IMR-90 (cell line): ENCODE results near the gene DVL2. TPM values are rescaled to one million over a fixed set of nuclear protein-coding genes. Genes with fewer than 3 reads are reported as not detected.

ENCODE experiments used
- ATAC-seq: fragments of 200-7000 bp; cut with Tn5 transposase; 2 replicates; pipeline ENCODE4 v1.9.1; 2020; ENCODE audit warnings: low read depth, mild to moderate bottlenecking, moderate library complexity
- BruUV-seq: library from RNA; stranded (reverse); fragments of 400-500 nt; replicated peaks from 2 replicates; lab custom pipeline; 2021; lab: Mats Ljungman, UMichigan
- CTCF ChIA-PET: fragments of 300-600 bp; formaldehyde crosslinking; extraction: SDS; loops from one replicate; lab custom pipeline; 2021; ENCODE audit warnings: antibody characterized with exemption; lab: Yijun Ruan, JAX
- POLR2A ChIA-PET: fragments of 300-600 bp; sonication (Branson Sonifier 250); formaldehyde crosslinking; loops from one replicate; lab custom pipeline; 2022; ENCODE audit warnings: antibody characterized with exemption; ENCODE audit not compliant: unreplicated experiment; lab: Charles Lee
- DNase-seq: peaks from one replicate; pipeline ENCODE4 v3.0.0; 2013
- H2AFZ ChIP-seq: replicated peaks from 2 replicates; pipeline ENCODE3; 2013; ENCODE audit warnings: low read length, mild to moderate bottlenecking; ENCODE audit not compliant: poor library complexity
- H2AK5ac ChIP-seq: 2 replicates; pipeline ENCODE4 v1.6.1; 2013; ENCODE audit warnings: low read depth, low read length, inconsistent platforms
- H2AK9ac ChIP-seq: replicated peaks from 2 replicates; pipeline ENCODE3; 2013; ENCODE audit warnings: mild to moderate bottlenecking, low read depth, low read length, moderate library complexity; ENCODE audit not compliant: poor library complexity
- H2BK120ac ChIP-seq: 2 replicates; pipeline ENCODE4 v1.6.1; 2013; ENCODE audit warnings: low read depth, low read length, inconsistent platforms
- H2BK15ac ChIP-seq: 3 replicates; pipeline ENCODE4 v1.6.1; 2013; ENCODE audit warnings: low read depth, low read length, inconsistent platforms
- H2BK20ac ChIP-seq: 2 replicates; pipeline ENCODE4 v1.6.1; 2013; ENCODE audit warnings: low read depth, mild to moderate bottlenecking, inconsistent platforms, low read length, moderate library complexity
- H2BK5ac ChIP-seq: 2 replicates; pipeline ENCODE4 v1.6.1; 2013; ENCODE audit warnings: mild to moderate bottlenecking, low read depth, low read length, inconsistent platforms; ENCODE audit not compliant: poor library complexity, severe bottlenecking
- H3K14ac ChIP-seq: replicated peaks from 2 replicates; pipeline ENCODE4 v1.6.1; 2013; ENCODE audit warnings: low read depth, low read length, inconsistent platforms
- H3K18ac ChIP-seq: 2 replicates; pipeline ENCODE4 v1.6.1; 2013; ENCODE audit warnings: low read depth, low read length, control low read depth
- H3K23ac ChIP-seq: 2 replicates; pipeline ENCODE4 v1.6.1; 2013; ENCODE audit warnings: low read depth, low read length, inconsistent platforms
- H3K27ac ChIP-seq: 2 replicates; pipeline ENCODE4 v1.5.1; 2013; ENCODE audit warnings: mild to moderate bottlenecking, control low read depth, low read length; ENCODE audit not compliant: insufficient read depth
- H3K27me3 ChIP-seq: 2 replicates; pipeline ENCODE4 v1.6.1; 2013; ENCODE audit warnings: low read length; ENCODE audit not compliant: control insufficient read depth, insufficient read depth
- H3K36me3 ChIP-seq: 2 replicates; pipeline ENCODE4 v1.6.1; 2013; ENCODE audit warnings: low read length, mixed read lengths; ENCODE audit not compliant: control insufficient read depth, insufficient read depth
- H3K4ac ChIP-seq: 2 replicates; pipeline ENCODE4 v1.6.1; 2013; ENCODE audit warnings: low read depth, low read length, inconsistent platforms
- H3K4me1 ChIP-seq: 2 replicates; pipeline ENCODE4 v1.6.1; 2013; ENCODE audit warnings: low read length, mixed read lengths; ENCODE audit not compliant: control insufficient read depth, insufficient read depth
- H3K4me2 ChIP-seq: 2 replicates; pipeline ENCODE4 v1.6.1; 2013; ENCODE audit warnings: low read depth, mild to moderate bottlenecking, control low read depth, low read length, moderate library complexity
- H3K4me3 ChIP-seq: 2 replicates; pipeline ENCODE4 v1.5.1; 2013; ENCODE audit warnings: low read depth, mild to moderate bottlenecking, control low read depth, low read length, moderate library complexity; ENCODE audit not compliant: insufficient read depth
- H3K56ac ChIP-seq: 2 replicates; pipeline ENCODE4 v1.6.1; 2013; ENCODE audit warnings: low read length, inconsistent platforms; ENCODE audit not compliant: insufficient read depth; ENCODE audit errors: extremely low read depth
- H3K79me1 ChIP-seq, 2 experiments: 2 replicates each; pipeline ENCODE4 v1.6.1; 2013; ENCODE audit warnings: low read length in 2 of 2, inconsistent platforms in 1 of 2, low read depth in 1 of 2
- H3K9ac ChIP-seq: 2 replicates; pipeline ENCODE4 v1.6.1; 2013; ENCODE audit warnings: low read depth, low read length, control low read depth
- H3K9me1 ChIP-seq: 2 replicates; pipeline ENCODE4 v1.6.1; 2013; ENCODE audit warnings: low read length, inconsistent platforms; ENCODE audit not compliant: insufficient read depth
- H3K9me3 ChIP-seq: 2 replicates; pipeline ENCODE4 v1.6.1; 2013; ENCODE audit warnings: low read length; ENCODE audit not compliant: control insufficient read depth, insufficient read depth
- H4K20me1 ChIP-seq: 2 replicates; pipeline ENCODE4 v1.6.1; 2013; ENCODE audit warnings: low read length, inconsistent platforms; ENCODE audit not compliant: insufficient read depth
- H4K5ac ChIP-seq: 2 replicates; pipeline ENCODE4 v1.6.1; 2013; ENCODE audit warnings: mild to moderate bottlenecking, low read depth, low read length, control low read depth
- H4K8ac ChIP-seq, 2 experiments: 2 replicates each; pipeline ENCODE4 v1.6.1; 2013; ENCODE audit warnings: low read depth in 2 of 2, low read length in 2 of 2, control low read depth in 1 of 2, inconsistent platforms in 1 of 2
- H4K91ac ChIP-seq: 2 replicates; pipeline ENCODE4 v1.6.1; 2013; ENCODE audit warnings: low read depth, low read length, inconsistent platforms; ENCODE audit not compliant: insufficient read depth
- BHLHE40 ChIP-seq: fragments of 150-350 bp; IDR thresholded peaks from 2 replicates; pipeline ENCODE4 v1.6.1; 2016; ENCODE audit warnings: mild to moderate bottlenecking, low read depth, low read length
- CEBPB ChIP-seq: IDR thresholded peaks from 2 replicates; pipeline ENCODE4 v1.6.1; 2012; ENCODE audit warnings: low read depth, low read length, improper control_type of control experiment
- CHD1 ChIP-seq: IDR thresholded peaks from 2 replicates; pipeline ENCODE4 v1.6.1; 2012; ENCODE audit warnings: low read depth, low read length, improper control_type of control experiment
- FOS ChIP-seq: fragments of 150-350 bp; IDR thresholded peaks from 2 replicates; pipeline ENCODE4 v1.6.1; 2016; ENCODE audit warnings: low read depth, low read length
- MAFK ChIP-seq: IDR thresholded peaks from 2 replicates; pipeline ENCODE4 v1.6.1; 2012; ENCODE audit warnings: low read depth, low read length, improper control_type of control experiment
- MAZ ChIP-seq: IDR thresholded peaks from 2 replicates; pipeline ENCODE4 v1.6.1; 2012; ENCODE audit warnings: low read depth, mild to moderate bottlenecking, low read length, improper control_type of control experiment, moderate library complexity, borderline replicate concordance
- MXI1 ChIP-seq: IDR thresholded peaks from 2 replicates; pipeline ENCODE4 v1.6.1; 2012; ENCODE audit warnings: low read depth, mild to moderate bottlenecking, low read length, moderate library complexity, borderline replicate concordance
- NFE2L2 ChIP-seq: fragments of 150-350 bp; IDR thresholded peaks from 2 replicates; pipeline ENCODE4 v1.6.1; 2016; ENCODE audit warnings: low read depth, mild to moderate bottlenecking, low read length
- POLR2A ChIP-seq: IDR thresholded peaks from 2 replicates; pipeline ENCODE4 v1.6.1; 2012; ENCODE audit warnings: mild to moderate bottlenecking, low read depth, low read length
- RAD21 ChIP-seq: IDR thresholded peaks from 2 replicates; pipeline ENCODE4 v1.6.1; 2012; ENCODE audit warnings: low read length, improper control_type of control experiment
- RCOR1 ChIP-seq: IDR thresholded peaks from 2 replicates; pipeline ENCODE4 v1.6.1; 2012; ENCODE audit warnings: mild to moderate bottlenecking, low read length, improper control_type of control experiment; ENCODE audit not compliant: insufficient replicate concordance
- RFX5 ChIP-seq: IDR thresholded peaks from 2 replicates; pipeline ENCODE4 v1.8.0; 2012; ENCODE audit warnings: low read depth, mild to moderate bottlenecking, low read length, moderate library complexity
- SMC3 ChIP-seq: fragments of 150-350 bp; IDR thresholded peaks from 2 replicates; pipeline ENCODE4 v1.6.1; 2016; ENCODE audit warnings: low read depth, mild to moderate bottlenecking, antibody characterized with exemption, low read length, moderate library complexity
- WGBS, 2 experiments: methylation state at CpG; one replicate each; pipeline versions ENCODE4 v1.1.5 to v1.1.7; 2013; ENCODE audit warnings: missing lambda C conversion rate in 2 of 2; ENCODE audit not compliant: insufficient read length in 1 of 2; ENCODE audit errors: extremely low coverage in 2 of 2; 5-methylcytosine and 5-hydroxymethylcytosine counted together
- dilution Hi-C: fragments of 300-500 bp; cut with HindIII; formaldehyde crosslinking; loops from one replicate; pipeline ENCODE4 v1.14.3; 2018; ENCODE audit warnings: low sequenced_read_pairs; ENCODE audit not compliant: unreplicated experiment
- in situ Hi-C: fragments of 300-500 bp; cut with MboI; formaldehyde crosslinking; loops from 3 replicates; pipeline ENCODE4 v1.14.3; 2019; ENCODE audit warnings: low sequenced_read_pairs, inconsistent platforms, mixed read lengths
- intact Hi-C: fragments of 100-400 bp; cut with micrococcal nuclease; formaldehyde crosslinking; loops from 2 replicates; pipeline ENCODE4 v1.10.0; 2022
- polyA plus RNA-seq, 3 experiments: library from polyadenylated mRNA; depleted of rRNA; stranded (reverse); fragments of >200 nt; gene quantifications; 2 replicates each; pipeline ENCODE4 v1.2.3, GENCODE V29; 2012; ENCODE audit warnings: low replicate concordance in 1 of 3
- total RNA-seq: library from RNA; depleted of rRNA; stranded (reverse); fragments of >200 nt; gene quantifications from 2 replicates; pipeline ENCODE4 v1.2.3, GENCODE V29; 2012
- TF ChIP-seq, protein P1 (sequence below): fragments of 150-350 bp; IDR thresholded peaks from 2 replicates; pipeline ENCODE4 v1.6.1; 2016; ENCODE audit warnings: low read depth, mild to moderate bottlenecking, low read length, moderate library complexity, borderline replicate concordance
- TF ChIP-seq, protein P2 (sequence below): fragments of 150-350 bp; IDR thresholded peaks from 2 replicates; pipeline ENCODE4 v1.6.1; 2017; ENCODE audit warnings: mild to moderate bottlenecking, antibody characterized with exemption, low read length, low read depth
- TF ChIP-seq, protein P3 (sequence below): conservative IDR thresholded peaks from 2 replicates; pipeline ENCODE4 v1.5.1; 2012; ENCODE audit warnings: mild to moderate bottlenecking, low read depth, low read length, improper control_type of control experiment

DVL2 gene
- total and polyA plus RNA-seq, 2 of the 4 experiments (the other 2 are of a cell fraction) = 11.8 to 21.3 TPM

DNA sequence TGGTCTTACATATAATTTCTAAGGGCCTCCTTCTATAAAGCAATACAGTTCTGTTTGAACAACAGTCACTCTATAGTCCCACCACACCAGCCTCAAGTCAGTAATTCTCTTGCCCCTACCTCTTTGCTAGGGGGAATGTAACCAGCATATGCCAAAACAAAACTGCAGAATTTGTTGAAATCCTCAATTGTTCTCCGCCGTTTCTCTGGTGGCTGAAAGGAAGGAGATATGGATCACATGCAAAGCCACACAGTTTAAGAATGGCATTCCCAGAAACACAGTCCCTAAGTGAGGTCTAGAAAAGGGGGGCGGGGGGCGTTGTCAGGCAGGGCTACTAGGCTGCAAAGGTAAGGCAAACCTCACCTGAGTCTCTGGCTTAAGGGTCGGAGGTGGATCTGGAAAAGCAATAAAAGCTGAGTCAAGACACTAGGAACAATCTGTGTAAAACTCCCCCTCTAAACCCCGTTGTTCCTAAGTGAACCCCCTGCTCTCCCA, 3.0 kb upstream of the DVL2 start:
- H2BK120ac ChIP-seq = peak overlapping the region; percentile 16; the same call in 1 of the 2 replicates
- H2AK9ac ChIP-seq = peak overlapping the region; percentile 94
- no peak overlapping the region for H2BK20ac ChIP-seq
- CTCF ChIA-PET = no interaction called here
- no peaks in the 10 kb centered on the region for H3K27me3 ChIP-seq
- peak overlapping the region; percentile 74 for H2BK5ac ChIP-seq
- DNase-seq (no peak), ATAC-seq (no peak)
- H3K4ac ChIP-seq = peak overlapping the region; percentile 74
- peak overlapping the region; percentile 98 for H3K4me3 ChIP-seq
- no TSS peak for BruUV-seq
- peak overlapping the region; percentile 1; the same call in 1 of the 2 replicates for H4K5ac ChIP-seq
- peak overlapping the region; percentile 68; the same call in 1 of the 2 replicates for H3K23ac ChIP-seq
- no peak overlapping the region for H3K18ac ChIP-seq
- H3K56ac ChIP-seq = no peak overlapping the region; the same call in 1 of the 2 replicates
- H4K91ac ChIP-seq = peak overlapping the region; percentile 75
- dilution Hi-C loops = no loop called here
- TF ChIP-seq CHD1 = no peak
- TF ChIP-seq FOS = no peak
- TF ChIP-seq CEBPB = no peak
- TF ChIP-seq MAFK = no peak
- TF ChIP-seq RFX5 = no peak
- TF ChIP-seq, protein P1, sequence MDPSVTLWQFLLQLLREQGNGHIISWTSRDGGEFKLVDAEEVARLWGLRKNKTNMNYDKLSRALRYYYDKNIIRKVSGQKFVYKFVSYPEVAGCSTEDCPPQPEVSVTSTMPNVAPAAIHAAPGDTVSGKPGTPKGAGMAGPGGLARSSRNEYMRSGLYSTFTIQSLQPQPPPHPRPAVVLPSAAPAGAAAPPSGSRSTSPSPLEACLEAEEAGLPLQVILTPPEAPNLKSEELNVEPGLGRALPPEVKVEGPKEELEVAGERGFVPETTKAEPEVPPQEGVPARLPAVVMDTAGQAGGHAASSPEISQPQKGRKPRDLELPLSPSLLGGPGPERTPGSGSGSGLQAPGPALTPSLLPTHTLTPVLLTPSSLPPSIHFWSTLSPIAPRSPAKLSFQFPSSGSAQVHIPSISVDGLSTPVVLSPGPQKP = no peak
- no peak for TF ChIP-seq POLR2A
- TF ChIP-seq, protein P2, sequence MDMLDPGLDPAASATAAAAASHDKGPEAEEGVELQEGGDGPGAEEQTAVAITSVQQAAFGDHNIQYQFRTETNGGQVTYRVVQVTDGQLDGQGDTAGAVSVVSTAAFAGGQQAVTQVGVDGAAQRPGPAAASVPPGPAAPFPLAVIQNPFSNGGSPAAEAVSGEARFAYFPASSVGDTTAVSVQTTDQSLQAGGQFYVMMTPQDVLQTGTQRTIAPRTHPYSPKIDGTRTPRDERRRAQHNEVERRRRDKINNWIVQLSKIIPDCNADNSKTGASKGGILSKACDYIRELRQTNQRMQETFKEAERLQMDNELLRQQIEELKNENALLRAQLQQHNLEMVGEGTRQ = no peak
- TF ChIP-seq NFE2L2 = no peak
- no peak for TF ChIP-seq MAZ
- no peak for TF ChIP-seq RAD21
- no peak for TF ChIP-seq MXI1
- no peak for TF ChIP-seq SMC3
- TF ChIP-seq RCOR1 = no peak
- TF ChIP-seq BHLHE40 = no peak
- TF ChIP-seq, protein P3, sequence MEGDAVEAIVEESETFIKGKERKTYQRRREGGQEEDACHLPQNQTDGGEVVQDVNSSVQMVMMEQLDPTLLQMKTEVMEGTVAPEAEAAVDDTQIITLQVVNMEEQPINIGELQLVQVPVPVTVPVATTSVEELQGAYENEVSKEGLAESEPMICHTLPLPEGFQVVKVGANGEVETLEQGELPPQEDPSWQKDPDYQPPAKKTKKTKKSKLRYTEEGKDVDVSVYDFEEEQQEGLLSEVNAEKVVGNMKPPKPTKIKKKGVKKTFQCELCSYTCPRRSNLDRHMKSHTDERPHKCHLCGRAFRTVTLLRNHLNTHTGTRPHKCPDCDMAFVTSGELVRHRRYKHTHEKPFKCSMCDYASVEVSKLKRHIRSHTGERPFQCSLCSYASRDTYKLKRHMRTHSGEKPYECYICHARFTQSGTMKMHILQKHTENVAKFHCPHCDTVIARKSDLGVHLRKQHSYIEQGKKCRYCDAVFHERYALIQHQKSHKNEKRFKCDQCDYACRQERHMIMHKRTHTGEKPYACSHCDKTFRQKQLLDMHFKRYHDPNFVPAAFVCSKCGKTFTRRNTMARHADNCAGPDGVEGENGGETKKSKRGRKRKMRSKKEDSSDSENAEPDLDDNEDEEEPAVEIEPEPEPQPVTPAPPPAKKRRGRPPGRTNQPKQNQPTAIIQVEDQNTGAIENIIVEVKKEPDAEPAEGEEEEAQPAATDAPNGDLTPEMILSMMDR = no peak
- H2AK5ac ChIP-seq = peak overlapping the region; percentile 86
- peaks cover 39% of the 10 kb centered on the region for H4K20me1 ChIP-seq
- H3K14ac ChIP-seq = peak overlapping the region; percentile 67
- peaks cover 36% of the 10 kb centered on the region for H3K36me3 ChIP-seq
- H3K4me1 ChIP-seq = peaks cover 11% of the 10 kb centered on the region
- POLR2A ChIA-PET = no interaction called here
- H3K9ac ChIP-seq = peak overlapping the region; percentile 83
- in situ Hi-C loops = loop anchor here (25.0 kb wide), 1 partner anchor 925 kb away; the partner anchor contains the start of genes PER1 and VAMP2
- H3K4me2 ChIP-seq = peak overlapping the region; percentile 87
- peak overlapping the region; percentile 74 for H3K27ac ChIP-seq
- WGBS, 2 experiments = no CpG with 5 or more reads among the region's 6 CpGs
- no peaks in the 10 kb centered on the region for H3K9me3 ChIP-seq
- H3K79me1 ChIP-seq = peaks cover 19 to 73% of the 10 kb centered on the region in 2 experiments
- H2BK15ac ChIP-seq = no peak overlapping the region
- intact Hi-C loops = loop anchor here (5.0 kb wide), 1 partner anchor 60 kb away; no protein-coding TSS in a partner anchor
- peak overlapping the region; percentile 34 to 38; a peak in 2 of 4 replicates for H4K8ac ChIP-seq
- peaks cover 3% of the 10 kb centered on the region; the same call in 1 of the 2 replicates for H3K9me1 ChIP-seq
- H2AFZ ChIP-seq = peak overlapping the region; percentile 47
